ENCODE measurements around the gene C14orf132.

Gene C14orf132

DNA sequence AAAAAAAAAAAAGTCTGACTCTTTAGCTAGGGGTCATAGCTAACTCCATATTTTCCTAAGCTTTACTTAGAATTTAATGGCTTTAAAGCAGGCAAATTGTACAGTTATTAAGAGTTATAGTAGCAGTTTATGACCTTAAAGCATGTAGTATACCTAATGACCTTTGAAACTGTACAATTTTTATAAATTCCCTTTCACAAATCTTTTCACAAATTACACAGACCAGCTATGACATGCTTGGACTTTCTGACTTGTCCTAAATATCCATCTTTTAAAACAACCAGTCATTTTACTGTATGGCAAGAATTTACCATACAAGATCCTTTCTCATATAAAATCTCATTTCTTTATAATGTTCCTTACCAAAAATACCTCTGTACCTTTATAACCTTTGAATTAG lies 74.8 kb downstream of the C14orf132 start:
- DNase-seq, result no peak

DNA sequence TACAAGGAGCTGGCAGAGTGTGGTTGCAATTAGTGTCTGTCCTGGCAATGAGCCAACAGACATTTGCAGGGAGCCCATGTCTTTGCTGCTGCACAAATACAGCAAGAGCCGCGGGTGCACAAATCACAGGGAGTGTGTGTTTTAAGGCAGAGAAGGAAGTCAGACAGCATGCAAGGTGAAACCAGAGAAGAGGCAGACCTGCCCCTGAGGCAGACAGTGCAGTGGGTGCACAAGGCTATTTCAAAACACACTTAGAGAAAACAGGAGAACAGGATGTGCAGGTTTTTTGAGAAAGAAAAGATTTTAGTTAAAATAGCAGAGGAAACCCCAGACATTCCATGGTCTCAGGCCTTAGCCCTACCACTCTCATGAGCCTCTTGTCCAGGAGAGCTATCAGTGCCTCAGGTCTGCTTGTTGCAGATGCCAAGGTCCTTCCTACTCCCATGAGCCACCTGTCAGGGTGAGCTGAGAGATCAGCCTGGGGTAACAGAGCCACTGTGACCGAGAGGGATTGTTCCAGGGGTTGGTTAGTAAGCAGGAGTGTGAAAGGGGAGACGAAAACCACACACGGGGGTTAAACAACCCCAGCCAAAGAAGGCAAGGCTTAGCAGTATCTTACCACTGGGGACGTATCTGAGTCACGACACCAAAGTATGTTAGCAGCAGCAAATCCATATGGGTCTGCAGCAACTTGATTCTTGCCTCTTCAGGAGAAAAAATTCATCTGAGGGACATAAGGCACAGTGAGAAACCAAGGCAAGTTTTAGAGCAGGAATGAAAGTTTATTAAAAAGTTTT lies 78.1 kb downstream of the C14orf132 start:
- DNase-seq, result peak in 13 of 56 donors; percentile 8 to 57 (median 17)

DNA sequence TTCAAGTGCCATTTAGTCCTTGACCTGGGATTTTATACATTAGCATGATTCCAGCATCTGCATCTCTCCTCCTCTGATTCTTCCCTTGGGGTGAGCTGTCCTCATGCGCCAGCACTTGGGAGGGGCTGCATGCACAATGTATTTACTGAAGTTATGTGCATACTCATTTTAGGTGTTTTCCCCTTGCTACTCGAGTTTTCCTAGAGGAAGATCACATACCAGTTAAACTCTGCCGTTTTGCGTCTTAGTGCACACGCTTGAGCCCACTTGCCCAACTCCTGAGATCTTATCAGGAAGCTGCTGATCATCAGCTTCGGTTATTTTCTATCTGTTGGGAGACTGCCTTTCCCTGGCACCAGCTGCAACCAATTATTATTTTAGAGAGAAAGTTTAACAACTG lies 78.8 kb downstream of the C14orf132 start:
- no peak for DNase-seq

DNA sequence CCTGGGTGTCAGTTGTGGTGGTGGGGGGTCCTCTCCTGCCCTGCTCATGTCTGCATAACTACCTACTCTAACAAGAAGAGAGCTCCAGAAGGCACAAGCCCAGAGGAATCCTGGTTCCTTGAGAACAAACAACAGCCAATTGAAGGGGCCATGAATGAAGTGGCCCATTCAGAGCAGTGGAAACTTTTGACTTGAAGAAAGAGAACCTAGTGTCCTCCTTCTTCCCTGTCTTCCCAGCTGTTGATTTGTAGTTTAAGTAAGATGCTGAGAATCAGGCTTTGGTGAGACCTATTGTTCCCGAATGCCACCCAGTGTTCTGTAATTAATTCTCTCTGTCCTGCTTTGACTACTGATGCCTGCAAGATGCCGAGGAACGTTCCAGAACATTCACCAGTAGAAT lies 79.2 kb downstream of the C14orf132 start:
- no peak for DNase-seq

DNA sequence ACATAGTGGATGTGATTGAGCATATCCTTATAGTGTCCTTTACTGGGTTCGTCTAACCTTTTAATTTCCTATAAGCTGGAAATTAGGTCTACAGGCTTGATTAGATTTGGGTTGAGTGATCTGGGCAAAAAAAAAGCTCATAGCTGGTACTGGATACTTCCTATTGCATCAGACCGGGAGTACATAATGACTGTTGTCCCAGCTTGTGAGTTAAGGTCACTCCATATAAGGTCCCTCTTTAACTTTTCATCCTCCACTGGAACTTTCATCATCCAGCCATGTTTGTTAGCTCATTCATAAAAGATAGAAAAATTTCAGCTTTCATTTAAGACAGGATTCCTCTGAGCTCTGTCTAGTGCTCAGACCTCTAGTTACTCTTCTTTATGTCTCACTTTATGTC lies 80.8 kb downstream of the C14orf132 start:
- DNase-seq, result no peak

DNA sequence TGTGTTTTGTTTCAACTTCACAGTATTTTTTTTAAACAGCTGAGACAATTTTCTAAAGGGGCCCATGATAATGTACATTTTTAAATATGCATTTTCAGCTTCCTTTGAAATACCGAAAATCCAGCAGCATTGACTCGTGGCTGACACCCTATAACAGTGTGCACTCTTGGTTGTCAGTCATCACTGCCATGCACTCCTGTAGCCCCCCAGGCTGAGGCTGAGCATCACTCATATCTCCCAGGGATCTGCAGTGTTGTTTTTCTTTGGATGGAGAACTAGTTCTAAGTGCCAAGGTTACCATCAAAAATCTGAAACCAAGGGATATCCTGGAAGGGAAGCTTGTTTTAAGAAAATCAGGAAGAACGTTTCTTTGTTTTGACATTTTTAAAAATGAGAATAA lies 81.2 kb downstream of the C14orf132 start:
- no peak for DNase-seq

DNA sequence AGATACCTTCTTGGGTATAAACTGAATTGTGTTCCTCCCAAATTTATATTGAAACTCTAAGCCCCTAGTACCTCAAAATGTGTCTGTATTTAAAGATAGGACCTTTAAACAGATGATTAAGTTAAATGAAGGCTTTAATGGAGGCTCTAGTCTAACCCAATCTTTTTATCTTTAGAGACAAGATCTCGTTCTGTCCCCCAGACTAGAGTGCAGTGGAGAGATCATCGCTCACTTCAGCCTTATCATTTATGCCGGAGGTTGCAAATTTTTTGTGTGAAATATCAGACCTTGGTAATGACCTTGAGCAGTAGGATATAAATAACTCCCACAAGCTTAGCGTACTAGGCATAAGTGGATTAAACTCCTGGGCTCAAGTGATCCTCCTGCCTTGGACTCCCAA lies 81.8 kb downstream of the C14orf132 start:
- no peak for DNase-seq

DNA sequence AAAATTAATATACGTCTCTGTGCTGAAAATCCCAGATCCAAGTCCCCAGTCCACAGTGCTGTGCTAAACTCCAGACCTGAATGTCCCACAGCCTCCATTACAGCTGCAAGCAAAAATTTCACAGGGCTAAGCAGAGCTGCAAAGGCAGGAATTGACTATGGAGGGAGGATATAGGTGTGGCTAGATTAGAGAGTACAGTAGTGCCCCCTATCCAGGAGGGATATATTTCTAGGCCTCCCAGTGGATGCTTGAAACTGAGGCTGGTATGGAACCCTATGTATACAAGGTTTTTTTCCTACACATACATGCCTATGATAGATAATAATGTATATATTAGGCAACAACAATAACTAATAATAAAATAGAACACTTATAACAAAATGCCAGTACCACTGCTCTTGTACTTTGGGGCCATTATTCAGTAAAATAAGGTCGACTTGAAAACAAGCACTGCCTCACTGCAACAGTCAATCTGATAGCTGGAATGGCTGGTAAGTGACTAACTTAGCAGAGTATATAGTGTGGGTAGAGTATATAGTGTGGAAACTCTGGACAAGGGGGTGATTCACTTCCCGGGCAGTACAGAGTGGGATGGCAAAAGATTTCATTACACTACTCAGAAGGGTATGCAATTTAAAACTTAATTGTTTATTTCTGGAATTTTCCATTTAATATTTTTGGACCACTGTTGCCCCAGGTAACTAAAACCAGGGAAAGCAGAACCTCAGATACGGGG lies 82.7 kb downstream of the C14orf132 start:
- DNase-seq, result no peak

DNA sequence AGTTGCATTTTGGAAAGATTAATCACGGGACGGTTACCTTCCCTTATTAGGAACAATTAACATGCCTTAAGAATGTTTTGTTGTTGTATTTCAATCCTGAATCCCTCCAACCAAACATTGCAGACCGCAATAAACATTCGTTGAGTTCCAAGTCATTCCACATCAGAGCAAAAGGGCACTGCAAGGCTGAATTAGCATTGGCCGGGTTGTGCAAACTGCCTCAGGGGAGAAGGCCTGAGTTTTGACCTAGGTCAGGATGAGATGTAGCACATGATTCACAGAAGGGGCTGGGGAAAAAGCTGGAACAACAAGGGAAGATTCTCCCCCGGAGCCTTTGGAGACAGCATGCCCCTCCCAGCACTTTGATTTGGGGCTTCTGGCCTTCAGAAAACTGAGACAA lies 83.3 kb downstream of the C14orf132 start:
- DNase-seq, result no peak

DNA sequence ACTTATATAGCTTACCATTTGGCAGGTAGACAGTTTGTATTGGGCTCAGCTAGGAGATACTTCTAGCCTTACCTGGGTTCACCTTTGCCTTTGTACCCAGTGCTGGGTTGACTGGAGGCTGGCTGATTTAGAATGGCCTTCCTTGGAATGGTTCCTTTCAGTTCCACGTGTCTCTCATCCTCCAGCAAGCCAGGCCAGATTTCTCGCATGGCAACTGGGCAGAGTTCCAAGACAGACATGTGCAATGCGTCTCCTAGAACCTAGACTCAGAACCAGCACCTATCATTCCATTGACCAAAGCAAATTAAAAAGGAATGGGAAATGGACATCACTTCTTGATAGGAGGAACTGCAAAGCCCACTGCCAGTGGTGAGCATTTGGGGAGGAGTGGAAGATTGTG lies 86.4 kb downstream of the C14orf132 start:
- peak in 1 of 56 donors; percentile 2 for DNase-seq

DNA sequence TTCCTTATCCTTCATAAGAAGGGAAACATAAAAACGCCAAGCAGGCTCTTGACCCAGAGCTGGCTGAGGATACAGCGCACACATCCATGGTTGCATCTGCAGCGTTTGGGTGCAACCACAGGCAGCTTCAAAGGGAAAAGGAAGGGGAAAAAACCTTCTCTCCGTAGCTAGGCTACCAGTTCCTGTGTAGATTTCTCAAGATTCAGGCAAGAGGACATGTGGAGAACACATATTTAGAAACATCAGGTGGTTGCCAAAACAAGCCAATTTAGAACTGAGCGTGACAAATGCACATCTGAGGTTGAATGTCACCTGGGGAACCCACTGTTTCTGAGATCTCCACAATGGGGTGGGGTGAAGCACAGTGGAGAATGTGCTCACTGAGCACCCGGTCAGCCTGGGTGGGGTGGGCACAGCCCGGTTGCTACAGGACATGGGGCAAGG lies 87.2 kb downstream of the C14orf132 start:
- DNase-seq, result peak in 1 of 56 donors; percentile 10

DNA sequence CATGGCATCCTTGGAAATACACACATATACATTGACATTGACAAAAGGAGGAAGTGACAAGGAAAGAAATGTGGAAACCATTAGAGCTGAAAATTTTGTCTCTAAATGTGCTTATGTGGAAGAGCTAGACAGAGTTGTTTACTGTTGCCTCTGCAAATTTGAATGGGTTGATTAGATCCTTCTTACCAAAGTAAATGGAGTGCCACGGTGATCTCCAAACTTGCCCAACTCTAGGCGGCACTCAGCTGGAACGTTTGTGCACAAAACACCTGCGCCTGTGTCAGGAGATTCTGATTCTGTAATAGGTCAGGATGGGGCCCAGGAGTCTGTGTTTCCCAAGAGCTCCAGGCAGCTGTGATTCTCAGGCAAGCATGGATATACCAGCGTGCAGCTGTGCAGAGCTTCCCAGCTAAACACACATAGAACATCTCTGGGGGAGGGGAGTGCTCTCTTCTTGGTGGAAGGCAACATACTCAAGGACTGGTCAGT lies 87.7 kb downstream of the C14orf132 start:
- DNase-seq, result no peak

DNA sequence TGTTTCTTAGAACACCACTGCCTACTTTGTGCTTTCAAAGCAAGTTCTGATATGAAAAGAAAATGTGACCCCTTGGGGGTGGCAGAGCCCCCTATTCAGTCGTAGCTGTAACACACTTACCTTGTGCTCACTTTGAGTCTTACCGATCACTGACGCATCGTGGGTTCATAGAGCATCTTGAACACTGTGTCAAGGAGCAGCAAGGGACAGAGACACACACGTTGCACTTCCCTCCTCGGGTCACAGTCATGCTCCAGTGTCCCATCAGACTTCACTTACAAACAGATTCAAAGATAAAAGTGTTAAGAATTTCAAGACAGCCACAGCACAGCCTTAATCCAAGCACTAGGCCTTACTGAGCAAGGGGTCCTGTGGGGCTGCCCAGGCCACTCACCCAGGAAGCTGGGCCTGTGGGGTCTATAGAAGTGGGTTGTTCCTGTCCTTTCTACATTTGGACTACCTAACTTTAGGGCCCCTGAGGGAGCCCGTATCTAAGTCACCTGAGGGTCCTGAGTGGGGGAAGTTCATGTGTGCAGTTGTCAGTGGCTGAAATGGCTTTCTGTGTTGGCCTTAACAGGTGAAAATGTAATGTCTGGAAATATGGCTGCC lies 90.1 kb downstream of the C14orf132 start:
- DNase-seq, result no peak

DNA sequence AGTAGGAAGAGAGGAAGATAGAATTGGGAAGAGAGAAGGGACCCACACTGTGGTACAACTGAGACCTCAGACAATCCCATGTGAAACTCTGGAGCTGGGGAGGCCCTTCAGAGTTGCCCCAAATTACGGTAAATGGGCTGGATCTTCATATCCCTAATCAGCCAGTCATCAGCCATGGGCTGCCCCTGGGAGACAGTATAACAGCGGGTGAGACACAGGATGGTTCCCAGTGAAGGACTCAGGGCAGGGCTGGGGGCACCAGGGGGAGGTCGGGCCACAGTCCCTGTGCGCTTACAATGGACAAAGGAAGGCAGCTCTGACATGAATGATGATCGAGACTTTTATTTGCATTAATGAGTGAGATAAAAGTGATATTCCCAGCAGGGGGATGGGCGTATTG lies 91.2 kb downstream of the C14orf132 start:
- no peak for DNase-seq

DNA sequence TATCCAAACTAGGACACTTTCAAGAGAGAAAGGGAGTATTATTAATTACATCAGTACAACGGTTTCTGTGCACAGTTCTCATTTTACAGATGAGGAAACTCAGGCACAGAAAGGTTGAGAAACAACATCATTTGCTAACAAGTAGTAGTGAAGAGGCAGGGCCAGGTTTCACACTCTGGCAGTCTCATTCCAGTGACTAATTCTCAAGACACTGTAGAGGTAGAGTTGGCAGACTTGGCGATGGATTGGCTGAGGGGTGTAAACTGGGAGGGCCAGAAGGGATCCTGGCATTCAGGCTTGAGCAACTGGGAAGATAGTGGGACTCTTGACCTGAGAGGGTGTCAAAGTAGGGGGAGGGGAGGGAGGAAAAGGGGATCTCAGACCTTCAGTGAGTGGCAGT lies 91.7 kb downstream of the C14orf132 start:
- DNase-seq, result no peak

DNA sequence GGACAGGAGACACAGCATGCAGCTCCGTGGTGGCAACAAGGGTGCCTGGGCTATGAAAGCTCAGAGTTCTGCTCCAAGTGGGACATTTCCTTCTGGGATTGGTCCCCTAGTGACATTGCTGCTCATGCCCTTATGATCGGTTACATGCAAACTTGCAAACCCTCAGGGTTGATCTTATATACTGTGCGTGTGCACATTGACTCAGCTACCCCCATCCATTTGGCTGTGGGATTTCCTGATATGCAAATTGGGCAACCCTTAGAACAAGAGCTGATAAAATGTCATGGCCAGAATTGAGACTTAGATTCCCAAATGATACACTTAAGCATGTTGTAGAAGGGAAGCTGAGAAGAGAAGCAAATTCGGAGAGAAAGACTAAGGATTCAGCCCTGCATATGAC lies 92.7 kb downstream of the C14orf132 start:
- DNase-seq, result no peak

DNA sequence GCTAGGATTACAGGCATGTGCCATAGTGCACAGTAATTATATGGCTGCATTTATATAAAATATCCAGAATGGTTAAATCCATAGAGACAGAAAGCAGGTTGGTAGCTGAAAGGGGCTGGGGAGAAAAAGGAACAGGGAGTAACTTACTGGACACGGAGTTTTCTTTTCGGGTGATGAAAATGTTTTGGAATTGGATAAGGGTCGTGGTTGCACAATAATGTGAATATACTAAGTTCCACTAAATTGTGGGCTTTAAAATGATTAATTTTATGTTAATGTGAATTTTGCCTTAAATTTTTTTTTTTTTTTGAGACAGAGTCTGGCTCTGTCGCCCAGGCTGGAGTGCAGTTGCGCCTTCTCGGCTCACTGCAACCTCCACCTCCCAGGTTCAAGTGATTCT lies 95.3 kb downstream of the C14orf132 start:
- DNase-seq, result no peak

DNA sequence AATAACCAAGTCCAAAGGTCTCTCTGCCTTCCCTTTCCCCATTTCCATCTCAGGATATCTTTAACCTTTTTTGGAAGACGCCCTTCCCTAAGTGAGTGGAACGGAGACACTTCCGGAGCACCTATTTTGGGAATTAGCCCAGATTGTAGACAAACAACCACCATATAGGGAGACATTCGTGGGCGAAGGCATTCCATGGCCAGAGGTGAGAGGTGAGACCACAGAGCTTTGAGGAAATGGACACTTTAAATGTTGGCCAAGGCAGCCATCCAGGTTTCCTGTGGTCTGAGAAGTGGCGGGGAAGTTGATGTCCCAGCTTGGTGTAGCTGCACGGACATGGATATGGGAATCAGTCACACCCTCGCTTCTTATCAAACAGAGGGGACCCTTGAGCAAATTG lies 96.1 kb downstream of the C14orf132 start:
- no peak for DNase-seq

DNA sequence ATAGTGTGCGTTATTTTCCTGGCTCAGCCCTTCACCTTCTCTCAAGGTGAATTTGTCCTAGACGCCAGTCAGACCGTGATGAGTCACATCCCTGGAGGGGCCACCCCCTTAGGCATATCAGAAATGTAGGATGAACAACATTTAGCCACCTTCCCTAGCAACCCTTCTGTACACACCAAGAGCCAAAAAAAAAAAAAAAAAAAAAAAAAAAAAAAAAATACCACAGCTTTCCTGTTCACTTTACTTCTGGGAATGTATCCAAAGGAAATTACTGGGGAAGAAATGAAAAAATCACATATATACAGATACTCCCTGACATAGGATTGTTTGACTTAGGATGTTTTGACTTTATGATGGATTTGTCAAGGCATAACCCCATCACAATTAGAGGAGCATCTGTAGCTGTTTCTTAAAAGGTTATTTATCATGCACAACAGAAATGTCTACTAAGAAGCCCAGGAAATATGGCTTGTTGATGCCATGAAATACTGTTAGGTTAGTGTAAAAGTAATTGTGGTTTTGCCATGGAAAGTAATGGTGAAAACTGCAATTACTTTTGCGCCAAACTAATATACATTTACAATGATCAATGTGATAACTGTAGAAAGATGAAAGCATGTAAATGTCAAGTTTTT lies 97.3 kb downstream of the C14orf132 start:
- DNase-seq, result no peak

DNA sequence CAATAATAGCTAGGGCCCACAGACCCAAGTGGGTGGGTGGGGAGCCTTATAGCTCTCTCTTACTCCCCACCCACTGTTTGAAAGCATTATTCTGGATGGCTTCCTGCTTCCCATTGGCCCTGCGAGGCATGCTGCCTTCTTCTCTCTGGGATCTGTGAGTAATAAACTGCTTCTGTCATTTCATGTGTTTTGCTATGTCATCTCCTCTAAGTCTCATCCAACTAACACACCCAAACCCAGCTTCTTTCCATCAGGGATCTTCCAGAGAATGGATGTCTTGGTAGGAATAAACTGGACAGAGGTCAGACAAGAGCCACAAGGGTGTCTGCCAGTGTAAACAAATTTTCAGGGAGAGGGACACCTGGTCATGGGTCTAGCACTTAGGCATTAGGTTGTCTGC lies 99.1 kb downstream of the C14orf132 start:
- DNase-seq, result no peak

DNA sequence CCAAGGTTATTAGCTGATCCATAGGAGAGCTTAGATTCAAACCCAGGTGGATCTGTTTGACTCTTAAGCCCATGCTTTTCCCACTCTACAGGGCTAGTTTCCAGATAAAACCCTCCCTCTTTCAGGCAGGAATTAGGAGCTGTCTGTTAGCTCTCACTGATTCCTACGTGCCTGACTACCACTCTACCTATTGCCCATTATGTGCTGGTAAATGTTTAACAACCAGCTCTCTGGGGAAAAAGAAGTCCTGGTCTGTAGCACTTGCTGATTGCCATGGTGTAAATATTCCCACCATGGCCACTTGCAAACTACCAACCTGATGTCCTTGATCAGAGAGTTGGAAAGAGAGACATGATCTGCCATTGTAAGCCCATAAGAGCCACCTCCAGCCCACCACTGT lies 100.0 kb downstream of the C14orf132 start:
- DNase-seq, result no peak

DNA sequence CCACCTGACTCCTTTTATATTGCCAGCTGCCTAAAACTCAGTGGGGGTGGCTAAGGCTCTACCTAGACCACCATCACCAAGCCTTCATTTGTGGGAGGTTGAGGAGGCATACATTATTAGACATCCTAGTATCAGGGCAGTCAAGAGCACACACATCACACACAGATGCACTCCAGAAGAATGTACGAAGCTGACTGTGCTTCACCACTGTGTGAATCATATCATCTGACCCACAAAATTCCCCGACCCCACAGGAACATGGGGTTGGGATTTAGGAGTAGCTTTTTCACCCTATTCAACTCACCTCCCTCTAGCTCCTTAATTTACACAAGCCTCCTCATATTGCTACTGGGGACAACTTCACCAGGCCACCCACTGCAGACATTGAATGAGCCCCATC lies 100.7 kb downstream of the C14orf132 start:
- no peak for DNase-seq

Data from amygdala (tissue), 56 donors.